Nephron (organoid): ENCODE data around the gene OSTM1.

Experiments
- H3K27ac Mint-ChIP-seq, 3 experiments: 2 replicates each; pipeline ENCODE4 v1.8.0; 2020; ENCODE audit warnings: mixed read lengths in 3 of 3, mild to moderate bottlenecking in 2 of 3, moderate library complexity in 1 of 3
- H3K27me3 Mint-ChIP-seq: 2 replicates; pipeline ENCODE4 v1.8.0; 2021; ENCODE audit warnings: low read depth, mild to moderate bottlenecking, moderate library complexity, mixed read lengths
- H3K36me3 Mint-ChIP-seq: 2 replicates; pipeline ENCODE4 v1.8.0; 2020; ENCODE audit warnings: low read depth, mixed read lengths
- H3K4me1 Mint-ChIP-seq: 2 replicates; pipeline ENCODE4 v1.8.0; 2020; ENCODE audit warnings: mixed read lengths
- H3K4me3 Mint-ChIP-seq, 3 experiments: 2 replicates each; pipeline ENCODE4 v1.8.0; 2020; ENCODE audit warnings: mild to moderate bottlenecking in 3 of 3, mixed read lengths in 3 of 3, moderate library complexity in 2 of 3
- H3K9me3 Mint-ChIP-seq: 2 replicates; pipeline ENCODE4 v1.8.0; 2020; ENCODE audit warnings: mixed read lengths
- CTCF ChIP-seq, 3 experiments: fragments of 200-600 bp; sonication (generic); IDR thresholded peaks; one replicate each; pipeline ENCODE4 v1.5.0; 2021; ENCODE audit warnings: antibody characterized with exemption in 3 of 3; ENCODE audit not compliant: unreplicated experiment in 3 of 3

OSTM1 gene

GRCh38 chr6:108039681-108040080 is 34.9 kb downstream of the OSTM1 start:
- H3K4me1 Mint-ChIP-seq = no peaks in the 10 kb centered on the region
- no peak overlapping the region for H3K4me3 Mint-ChIP-seq
- H3K27me3 Mint-ChIP-seq = no peaks in the 10 kb centered on the region
- H3K36me3 Mint-ChIP-seq = peaks cover 49% of the 10 kb centered on the region
- TF ChIP-seq CTCF (IDR thresholded peaks at IDR 0.05; ENCODE audit: unreplicated experiment in 3 of 3) = no peak
- H3K27ac Mint-ChIP-seq = no peak overlapping the region
- no peaks in the 10 kb centered on the region for H3K9me3 Mint-ChIP-seq

GRCh38 chr6:108036884-108037283 is 37.7 kb downstream of the OSTM1 start:
- Mint-ChIP-seq H3K27ac (no peak overlapping the region), H3K36me3 (peaks cover 60% of the 10 kb centered on the region), H3K4me1 (no peaks in the 10 kb centered on the region), H3K27me3 (no peaks in the 10 kb centered on the region), H3K4me3 (no peak overlapping the region), H3K9me3 (no peaks in the 10 kb centered on the region)
- TF ChIP-seq CTCF (IDR thresholded peaks at IDR 0.05; ENCODE audit: unreplicated experiment in 3 of 3) = no peak

- Mint-ChIP-seq H3K4me3 (no peak overlapping the region), H3K27ac (no peak overlapping the region), H3K27me3 (no peaks in the 10 kb centered on the region), H3K9me3 (no peaks in the 10 kb centered on the region), H3K36me3 (peaks cover 23% of the 10 kb centered on the region), H3K4me1 (peaks cover 14% of the 10 kb centered on the region)
- no peak for TF ChIP-seq CTCF (IDR thresholded peaks at IDR 0.05; ENCODE audit: unreplicated experiment in 3 of 3)
Measured at GRCh38 chr6:108031968-108032367, 42.6 kb downstream of the OSTM1 start.

GRCh38 chr6:108030211-108030610 is 44.3 kb downstream of the OSTM1 start:
- no peaks in the 10 kb centered on the region for H3K9me3 Mint-ChIP-seq
- H3K4me3 Mint-ChIP-seq = no peak overlapping the region
- H3K36me3 Mint-ChIP-seq = peaks cover 11% of the 10 kb centered on the region
- no peak for TF ChIP-seq CTCF (IDR thresholded peaks at IDR 0.05; ENCODE audit: unreplicated experiment in 3 of 3)
- no peak overlapping the region for H3K27ac Mint-ChIP-seq
- H3K27me3 Mint-ChIP-seq = no peaks in the 10 kb centered on the region
- H3K4me1 Mint-ChIP-seq = peaks cover 14% of the 10 kb centered on the region

- Mint-ChIP-seq H3K36me3 (peaks cover 11% of the 10 kb centered on the region), H3K4me3 (no peak overlapping the region), H3K4me1 (peaks cover 14% of the 10 kb centered on the region), H3K27me3 (no peaks in the 10 kb centered on the region), H3K27ac (no peak overlapping the region), H3K9me3 (no peaks in the 10 kb centered on the region)
- no peak for TF ChIP-seq CTCF (IDR thresholded peaks at IDR 0.05; ENCODE audit: unreplicated experiment in 3 of 3)
Measured at GRCh38 chr6:108029226-108029921, 45.2 kb downstream of the OSTM1 start.

- no peaks in the 10 kb centered on the region for H3K9me3 Mint-ChIP-seq
- H3K4me1 Mint-ChIP-seq = peaks cover 14% of the 10 kb centered on the region
- H3K27me3 Mint-ChIP-seq = no peaks in the 10 kb centered on the region
- no peak overlapping the region for H3K27ac Mint-ChIP-seq
- H3K4me3 Mint-ChIP-seq = no peak overlapping the region
- no peaks in the 10 kb centered on the region for H3K36me3 Mint-ChIP-seq
- no peak for TF ChIP-seq CTCF (IDR thresholded peaks at IDR 0.05; ENCODE audit: unreplicated experiment in 3 of 3)
Measured at GRCh38 chr6:108027594-108027993, 46.9 kb downstream of the OSTM1 start.
